Measurements from ENCODE around the gene MRPS9. TPM values are rescaled to one million over a fixed set of nuclear protein-coding genes. Genes with fewer than 3 reads are reported as not detected.

Gene MRPS9
- total RNA-seq, 4 donors from 2014 or later, result 12.3 to 24.4 (median 20.6) TPM

DNA sequence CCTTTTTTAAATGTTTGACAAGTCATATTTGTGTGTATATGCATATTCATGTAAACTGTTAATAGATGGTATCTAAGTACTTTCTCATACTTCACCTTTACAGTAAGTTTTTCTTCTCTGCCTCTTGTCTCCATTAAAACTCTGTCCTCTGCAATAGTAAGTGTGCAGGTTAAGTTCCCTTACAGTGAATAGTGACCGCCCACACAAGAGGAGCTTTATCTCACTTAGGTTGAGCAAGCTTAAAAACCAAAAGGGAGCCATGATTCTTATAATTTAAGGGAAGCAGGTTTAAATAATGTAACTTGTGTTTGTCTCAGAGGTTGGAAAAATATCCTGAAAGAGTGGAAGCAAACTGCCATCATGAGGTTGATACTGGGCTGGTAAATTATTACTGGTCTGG, 61.3 kb downstream of the MRPS9 start:
- Histone ChIP-seq H3K9me3 (no peaks in the 10 kb centered on the region), H3K36me3 (no peaks in the 10 kb centered on the region), H3K27me3 (no peaks in the 10 kb centered on the region), H3K4me3 (no peak overlapping the region), H3K4me1 (no peaks in the 10 kb centered on the region), H3K27ac (no peak overlapping the region)
- no peak for DNase-seq
- no peak for TF ChIP-seq POLR2A (IDR thresholded peaks at IDR 0.05)
- TF ChIP-seq, protein P1, sequence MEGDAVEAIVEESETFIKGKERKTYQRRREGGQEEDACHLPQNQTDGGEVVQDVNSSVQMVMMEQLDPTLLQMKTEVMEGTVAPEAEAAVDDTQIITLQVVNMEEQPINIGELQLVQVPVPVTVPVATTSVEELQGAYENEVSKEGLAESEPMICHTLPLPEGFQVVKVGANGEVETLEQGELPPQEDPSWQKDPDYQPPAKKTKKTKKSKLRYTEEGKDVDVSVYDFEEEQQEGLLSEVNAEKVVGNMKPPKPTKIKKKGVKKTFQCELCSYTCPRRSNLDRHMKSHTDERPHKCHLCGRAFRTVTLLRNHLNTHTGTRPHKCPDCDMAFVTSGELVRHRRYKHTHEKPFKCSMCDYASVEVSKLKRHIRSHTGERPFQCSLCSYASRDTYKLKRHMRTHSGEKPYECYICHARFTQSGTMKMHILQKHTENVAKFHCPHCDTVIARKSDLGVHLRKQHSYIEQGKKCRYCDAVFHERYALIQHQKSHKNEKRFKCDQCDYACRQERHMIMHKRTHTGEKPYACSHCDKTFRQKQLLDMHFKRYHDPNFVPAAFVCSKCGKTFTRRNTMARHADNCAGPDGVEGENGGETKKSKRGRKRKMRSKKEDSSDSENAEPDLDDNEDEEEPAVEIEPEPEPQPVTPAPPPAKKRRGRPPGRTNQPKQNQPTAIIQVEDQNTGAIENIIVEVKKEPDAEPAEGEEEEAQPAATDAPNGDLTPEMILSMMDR (IDR thresholded peaks at IDR 0.05), result no peak
- intact Hi-C loops (cut with DNase I; ENCODE audit: low total_unique reads), result no loop called here

DNA sequence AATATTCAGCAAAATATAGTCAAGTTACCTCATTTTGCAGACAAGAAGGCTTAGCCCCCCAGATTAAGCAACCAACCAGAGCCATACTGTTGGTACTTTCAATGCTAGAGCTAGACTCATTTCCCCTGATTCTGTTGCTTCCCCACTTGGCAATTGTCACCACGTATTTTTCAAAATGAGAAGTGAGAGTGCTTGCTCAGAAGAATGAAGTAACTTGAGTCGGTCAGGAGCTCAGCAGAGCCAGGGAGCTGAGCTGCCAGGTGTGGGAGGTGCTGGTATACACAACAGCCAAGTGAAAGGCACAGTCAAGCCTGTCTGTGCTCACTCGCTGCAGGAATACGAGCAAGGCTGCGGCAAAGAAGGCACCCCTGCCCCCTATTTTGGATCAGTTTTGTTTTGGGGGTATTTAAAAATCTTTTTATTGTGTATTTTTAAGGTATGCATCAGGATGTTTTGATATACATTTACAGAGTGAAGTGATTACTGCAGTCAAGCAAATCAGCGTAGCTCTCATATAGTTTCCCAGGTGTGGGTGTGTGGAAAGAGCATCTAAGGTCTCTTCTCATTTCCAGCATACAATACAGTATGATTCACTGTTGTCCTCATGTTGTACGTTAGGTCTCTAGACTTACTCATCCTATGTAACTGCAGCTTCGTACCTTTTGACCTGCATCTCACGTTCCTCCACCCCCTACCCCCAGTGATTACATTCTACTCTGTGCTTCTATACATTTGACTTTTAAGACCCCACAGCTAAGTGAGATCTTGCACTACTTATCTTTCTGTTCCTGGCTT, 62.4 kb downstream of the MRPS9 start:
- H3K27ac ChIP-seq, result no peak overlapping the region
- no peaks in the 10 kb centered on the region for H3K36me3 ChIP-seq
- TF ChIP-seq POLR2A (IDR thresholded peaks at IDR 0.05), result no peak
- TF ChIP-seq, protein P1 (IDR thresholded peaks at IDR 0.05), result no peak
- no peak overlapping the region for H3K4me3 ChIP-seq
- no peak for DNase-seq
- intact Hi-C loops (cut with DNase I; ENCODE audit: low total_unique reads), result no loop called here
- H3K4me1 ChIP-seq, result no peaks in the 10 kb centered on the region
- H3K27me3 ChIP-seq, result no peaks in the 10 kb centered on the region
- no peaks in the 10 kb centered on the region for H3K9me3 ChIP-seq

DNA sequence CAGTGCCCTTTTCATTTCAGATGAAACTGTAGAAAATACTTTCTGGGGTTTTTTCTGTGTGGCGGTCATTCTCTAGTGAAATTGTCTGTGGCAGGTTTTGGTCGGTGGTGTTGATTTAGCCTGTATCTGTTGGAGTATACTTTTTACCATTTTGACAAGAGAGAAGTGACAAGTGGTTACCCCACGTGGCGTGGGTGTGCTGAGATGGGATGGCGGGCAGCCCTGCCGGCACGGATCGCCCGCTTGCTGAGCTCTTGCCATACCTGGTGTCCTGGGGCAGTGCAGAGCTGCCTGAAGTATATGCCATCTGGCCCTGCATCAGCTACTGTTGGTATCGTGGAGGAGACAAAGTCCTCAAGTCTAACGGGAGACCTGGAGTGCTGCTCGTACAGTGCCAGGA, 64.1 kb downstream of the MRPS9 start:
- H3K27me3 ChIP-seq, result no peaks in the 10 kb centered on the region
- no peak overlapping the region for H3K27ac ChIP-seq

DNA sequence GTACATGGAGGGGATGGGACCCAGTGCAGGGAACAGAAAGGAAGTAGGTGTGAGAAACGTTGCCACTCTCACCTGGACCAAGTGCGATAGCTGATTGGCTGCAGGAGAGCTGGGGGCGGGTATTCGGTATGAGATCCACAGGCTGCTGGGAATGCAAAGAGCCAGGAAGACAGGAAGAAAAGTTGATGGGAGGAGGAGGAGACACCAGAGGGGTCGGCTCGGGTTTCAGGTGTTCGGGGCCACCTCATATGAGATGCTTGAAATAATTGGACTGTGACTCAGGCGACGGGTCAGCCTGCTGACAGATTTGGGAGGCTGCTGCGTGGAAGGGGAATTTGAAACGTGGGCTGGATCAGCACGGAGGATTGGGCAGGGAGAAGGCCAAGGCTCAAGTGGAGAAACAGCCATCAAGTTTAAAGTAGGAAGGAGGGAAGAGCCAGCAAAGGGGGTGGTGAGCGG, 65.1 kb downstream of the MRPS9 start:
- Histone ChIP-seq H3K27ac (no peak overlapping the region), H3K4me3 (no peak overlapping the region)
- intact Hi-C loops (cut with DNase I; ENCODE audit: low total_unique reads), result no loop called here

More for the DNA sequence above, 64.1 kb downstream of the MRPS9 start:
- DNase-seq, result no peak
- no peak for TF ChIP-seq POLR2A (IDR thresholded peaks at IDR 0.05)
- TF ChIP-seq, protein P1 (IDR thresholded peaks at IDR 0.05), result no peak
- Histone ChIP-seq H3K9me3 (no peaks in the 10 kb centered on the region), H3K4me3 (no peak overlapping the region), H3K36me3 (no peaks in the 10 kb centered on the region), H3K4me1 (no peaks in the 10 kb centered on the region)
- intact Hi-C loops (cut with DNase I; ENCODE audit: low total_unique reads), result no loop called here

DNA sequence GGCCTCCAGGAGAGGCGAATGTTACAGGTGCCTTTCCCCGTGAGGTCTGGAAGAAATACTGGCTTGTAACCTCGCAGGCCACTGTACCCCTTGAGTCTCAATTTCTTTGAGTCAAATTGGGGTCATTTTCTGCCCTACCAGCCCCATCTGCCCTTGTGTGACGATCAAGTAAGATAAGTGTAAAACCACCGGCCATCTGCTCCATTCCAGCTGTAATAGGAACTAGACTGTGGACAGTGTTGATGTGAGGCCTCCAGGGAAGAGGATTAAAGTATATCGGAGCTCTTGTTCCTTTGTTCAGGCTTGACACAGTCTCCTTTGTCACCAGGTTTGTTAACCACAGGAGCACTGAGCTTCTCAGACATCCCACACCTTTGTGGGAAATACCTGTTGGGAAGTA, 65.6 kb downstream of the MRPS9 start:
- no peaks in the 10 kb centered on the region for H3K9me3 ChIP-seq
- no peak overlapping the region for H3K4me3 ChIP-seq
- no peaks in the 10 kb centered on the region for H3K4me1 ChIP-seq
- H3K27me3 ChIP-seq, result no peaks in the 10 kb centered on the region
- TF ChIP-seq, protein P1 (IDR thresholded peaks at IDR 0.05), result no peak
- TF ChIP-seq POLR2A (IDR thresholded peaks at IDR 0.05), result no peak
- intact Hi-C loops (cut with DNase I; ENCODE audit: low total_unique reads), result no loop called here
- H3K27ac ChIP-seq, result no peak overlapping the region
- no peak for DNase-seq
- no peaks in the 10 kb centered on the region for H3K36me3 ChIP-seq

More for the DNA sequence above, 65.1 kb downstream of the MRPS9 start:
- H3K27me3 ChIP-seq, result no peaks in the 10 kb centered on the region
- TF ChIP-seq, protein P1 (IDR thresholded peaks at IDR 0.05), result no peak
- no peak for TF ChIP-seq POLR2A (IDR thresholded peaks at IDR 0.05)
- no peak for DNase-seq
- H3K36me3 ChIP-seq, result no peaks in the 10 kb centered on the region
- H3K4me1 ChIP-seq, result no peaks in the 10 kb centered on the region
- no peaks in the 10 kb centered on the region for H3K9me3 ChIP-seq
